K562 (cell line): ENCODE results near the gene PGP. TPM values are rescaled to one million over a fixed set of nuclear protein-coding genes. Genes with fewer than 3 reads are reported as not detected.

Experiments
- ATAC-seq: fragments of 200-7000 bp; cut with Tn5 transposase; 3 replicates; pipeline ENCODE4 v1.9.1; 2020; ENCODE audit warnings: moderate library complexity
- BruUV-seq: library from RNA; stranded (reverse); fragments of 400-500 nt; replicated peaks from 2 replicates; lab custom pipeline; 2021; lab: Mats Ljungman, UMichigan
- CTCF ChIA-PET: fragments of 300-600 bp; formaldehyde crosslinking; extraction: SDS; loops from one replicate; lab custom pipeline; 2021; ENCODE audit warnings: low intra/inter-chr PET ratio; lab: Yijun Ruan, JAX
- POLR2A ChIA-PET: fragments of 300-600, 350-650 bp; sonication (Branson Sonifier 250); formaldehyde crosslinking; extraction: SDS; loops from one replicate; lab custom pipeline; 2021; ENCODE audit warnings: antibody characterized with exemption, inconsistent platforms; lab: Yijun Ruan, JAX
- DNase-seq, 4 experiments: peaks; one replicate each; pipeline versions ENCODE4 v3.0.0 to v3.0.0-alpha.2; 2011 to 2018; ENCODE audit warnings: low spot score in 3 of 4, mixed read lengths in 3 of 4; ENCODE audit errors: extremely low read depth in 1 of 4
- FAIRE-seq: peaks from 2 replicates; lab custom pipeline; 2011; peaks lifted over from hg19 to GRCh38; lab: Jason Lieb, UNC
- H2AFZ ChIP-seq: 2 replicates; pipeline ENCODE4 v1.6.0; 2011; ENCODE audit warnings: low read depth, low read length, control low read depth, inconsistent platforms
- H3K27ac ChIP-seq: fragments of 200-600 bp; 3 replicates; pipeline ENCODE4 v1.8.0; 2011; ENCODE audit warnings: low read depth, mild to moderate bottlenecking, control low read depth, inconsistent platforms, low read length, moderate library complexity, mixed read lengths; ENCODE audit errors: extremely low read depth
- H3K27me3 ChIP-seq, 2 experiments: fragments of 300-600 bp in 1 of 2; 2 replicates in 1 of 2; 3 replicates in 1 of 2; pipeline versions ENCODE4 v1.6.0 to v1.8.0; 2011; ENCODE audit warnings: inconsistent platforms in 2 of 2, low read length in 2 of 2, mild to moderate bottlenecking in 1 of 2, mixed read lengths in 1 of 2, moderate library complexity in 1 of 2; ENCODE audit not compliant: control insufficient read depth in 2 of 2, insufficient read depth in 2 of 2
- H3K36me3 ChIP-seq: fragments of 300-600 bp; 3 replicates; pipeline ENCODE4 v1.8.0; 2011; ENCODE audit warnings: mild to moderate bottlenecking, low read length, inconsistent platforms; ENCODE audit not compliant: control insufficient read depth, insufficient read depth
- H3K4me1 ChIP-seq, 2 experiments: fragments of 200-600 bp in 1 of 2; replicated peaks in 1 of 2; 2 replicates in 1 of 2; 3 replicates in 1 of 2; pipeline versions ENCODE4 v1.5.1 to v1.8.0; 2011; ENCODE audit warnings: inconsistent platforms in 2 of 2, low read length in 2 of 2, mild to moderate bottlenecking in 1 of 2, mixed read lengths in 1 of 2, moderate library complexity in 1 of 2; ENCODE audit not compliant: control insufficient read depth in 2 of 2, insufficient read depth in 2 of 2
- H3K4me2 ChIP-seq: 2 replicates; pipeline ENCODE4 v1.6.1; 2011; ENCODE audit warnings: low read length, control low read depth, inconsistent platforms, mixed read lengths; ENCODE audit not compliant: insufficient read depth
- H3K4me3 ChIP-seq: fragments of 200-600 bp; sonication (generic), shearing (Covaris generic); 2 replicates; pipeline ENCODE4 v1.5.1; 2016; ENCODE audit warnings: control low read depth, inconsistent platforms
- H3K79me2 ChIP-seq: fragments of 200-600 bp; 3 replicates; pipeline ENCODE4 v1.8.0; 2011; ENCODE audit warnings: low read length, inconsistent platforms; ENCODE audit not compliant: control insufficient read depth, insufficient read depth
- H3K9ac ChIP-seq, 2 experiments: 2 replicates each; pipeline versions ENCODE4 v1.6.0 to v1.6.1; 2011; ENCODE audit warnings: low read depth in 2 of 2, low read length in 2 of 2, control low read depth in 1 of 2, inconsistent platforms in 1 of 2, mild to moderate bottlenecking in 1 of 2, mixed read lengths in 1 of 2; ENCODE audit not compliant: insufficient read depth in 1 of 2
- H3K9me1 ChIP-seq: one replicate; pipeline ENCODE4 v1.6.0; 2011; ENCODE audit warnings: inconsistent platforms, mild to moderate bottlenecking, low read length, moderate library complexity; ENCODE audit not compliant: control insufficient read depth, insufficient read depth
- H3K9me3 ChIP-seq: replicated peaks from 2 replicates; pipeline ENCODE4 v1.5.1; 2011; ENCODE audit warnings: low read depth, low read length, inconsistent platforms; ENCODE audit not compliant: control insufficient read depth, insufficient read depth
- H4K20me1 ChIP-seq: replicated peaks from 2 replicates; pipeline ENCODE4 v1.6.1; 2011; ENCODE audit warnings: low read length, inconsistent platforms, mixed read lengths; ENCODE audit not compliant: control insufficient read depth, insufficient read depth
- BRF2 ChIP-seq: IDR thresholded peaks from 3 replicates; pipeline ENCODE4 v1.6.1; 2011; ENCODE audit warnings: borderline replicate concordance, mild to moderate bottlenecking; ENCODE audit not compliant: insufficient read length, insufficient read depth
- GABPB1 ChIP-seq: sonication (generic); formaldehyde crosslinking; IDR thresholded peaks from 2 replicates; pipeline ENCODE4 v1.8.0; 2022; ENCODE audit warnings: mild to moderate bottlenecking, missing genetic modification reagents
- NR2C2 ChIP-seq, 2 experiments: fragments of 200-800 bp in 1 of 2; sonication (Bioruptor generic) in 1 of 2; sonication (generic) in 1 of 2; formaldehyde crosslinking in 1 of 2; IDR thresholded peaks; 2 replicates each; pipeline versions ENCODE4 v1.6.1 to v1.8.0; 2016 to 2022; ENCODE audit warnings: mild to moderate bottlenecking in 1 of 2, missing compliant biosample characterization in 1 of 2, missing genetic modification characterization in 1 of 2, missing genetic modification reagents in 1 of 2
- SMARCE1 ChIP-seq: fragments of 450-650 bp; IDR thresholded peaks from 2 replicates; pipeline ENCODE4 v1.7.1; 2016; ENCODE audit warnings: mild to moderate bottlenecking
- TCF7L2 ChIP-seq: fragments of 150-350 bp; IDR thresholded peaks from 2 replicates; pipeline ENCODE4 v1.6.1; 2016; ENCODE audit warnings: low read depth, mild to moderate bottlenecking, low read length, moderate library complexity
- U2AF2 ChIP-seq: fragments of 200-400 bp; formaldehyde crosslinking; optimal IDR thresholded peaks from 2 replicates; pipeline ENCODE3; 2017; ENCODE audit warnings: low read depth, mild to moderate bottlenecking, low read length
- ZNF253 ChIP-seq: fragments of 250-450 bp; sonication (Bioruptor Pico); conservative IDR thresholded peaks from 2 replicates; pipeline ENCODE4 v1.6.1; 2021; ENCODE audit warnings: mild to moderate bottlenecking
- ZNF707 ChIP-seq: fragments of 250-450 bp; sonication (Bioruptor Pico); conservative IDR thresholded peaks from 2 replicates; pipeline ENCODE4 v1.8.0; 2022; ENCODE audit warnings: inconsistent platforms, mild to moderate bottlenecking, moderate library complexity
- WGBS: fragments of 100-300 bp; shearing (Covaris generic); methylation state at CpG from one replicate; pipeline ENCODE4 v1.1.6; 2016; ENCODE audit warnings: low coverage, mixed read lengths; ENCODE audit not compliant: insufficient coverage; ENCODE audit errors: missing lambda C conversion rate; 5-methylcytosine and 5-hydroxymethylcytosine counted together
- in situ Hi-C: fragments of 300-500 bp; cut with MboI; formaldehyde crosslinking; loops from 4 replicates; pipeline ENCODE4 v1.15.0; 2018; ENCODE audit warnings: inconsistent platforms, mixed read lengths
- intact Hi-C: fragments of 100-400 bp; cut with micrococcal nuclease; formaldehyde crosslinking; loops from 2 replicates; pipeline ENCODE4 v1.14.2; 2022
- polyA plus RNA-seq, 8 experiments: library from polyadenylated mRNA; depleted of rRNA in 4 of 8; stranded (reverse) in 5 of 8; unstranded in 3 of 8; fragments of >200 nt; fragmentation: Nextera tagmentation in 2 of 8; fragmentation: Illumina TruSeq in 1 of 8; extraction: Ambion mirVana in 2 of 8; extraction: Trizol in 1 of 8; gene quantifications; 2 replicates each; pipeline versions ENCODE4 v1.2.1 to v1.2.3, GENCODE V29; 2011 to 2014; ENCODE audit warnings: inconsistent platforms in 1 of 8, missing spikeins in 1 of 8
- total RNA-seq, 7 experiments: library from RNA; depleted of rRNA in 6 of 7; stranded (reverse); fragments of >200 nt in 6 of 7; fragmentation: Illumina TruSeq in 2 of 7; extraction: Trizol in 2 of 7; gene quantifications; 2 replicates each; pipeline versions ENCODE4 v1.2.1 to v1.2.3, GENCODE V29; 2011 to 2021; ENCODE audit warnings: low replicate concordance in 1 of 7

PGP gene
- total and polyA plus RNA-seq, 9 of the 15 experiments (the other 6 are each of a cell fraction or from before 2014, with no cell fraction given): 1.1 to 57.6 (median 19.6) TPM

DNA sequence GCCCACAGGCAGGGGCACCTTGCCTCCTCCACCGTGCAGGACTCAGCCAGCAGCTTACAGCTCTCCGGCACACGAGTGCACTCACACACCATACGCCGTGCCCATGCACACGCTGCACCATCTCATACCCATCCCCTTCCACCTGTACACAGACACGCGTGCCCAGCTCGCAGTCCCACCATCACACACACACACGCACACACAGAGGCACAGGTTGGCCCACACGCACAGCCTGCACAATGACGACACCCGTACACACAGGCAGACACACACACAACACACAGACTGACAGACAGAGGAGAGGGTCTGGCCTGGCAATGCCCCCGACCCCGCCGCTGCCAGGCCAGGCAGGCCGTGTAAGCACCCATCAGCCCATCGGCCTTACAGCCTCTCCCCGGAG is 30.3 kb downstream of the PGP start:
- ChIA-PET CTCF (no interaction called here), POLR2A (interaction anchor here (0.7 to 1.9 kb wide), 4 partner anchors 9 to 71 kb away, joined by 4 to 6 read pairs (median 6); partner anchors contain the start of gene TRAF7)
- Histone ChIP-seq H3K9me1 (no peaks in the 10 kb centered on the region), H3K36me3 (no peaks in the 10 kb centered on the region), H3K4me2 (no peak overlapping the region), H3K4me1 (peaks cover 2 to 88% of the 10 kb centered on the region in 2 experiments; a peak in 3 of 5 replicates), H3K4me3 (no peak overlapping the region), H3K27ac (no peak overlapping the region), H2AFZ (no peak overlapping the region), H3K9me3 (no peaks in the 10 kb centered on the region), H3K27me3 (no peaks in the 10 kb centered on the region), H3K9ac (0 out of 4 replicates have a peak overlapping the region, but pooled peaks of 1 of the 2 experiments have one; percentile 56), H4K20me1 (no peaks in the 10 kb centered on the region), H3K79me2 (no peaks in the 10 kb centered on the region)
- FAIRE-seq (no peak), ATAC-seq (no peak), DNase-seq (no peak)
- in situ Hi-C loops: no loop called here
- 69% methylated on average over 19 of the region's 19 CpGs for WGBS
- intact Hi-C loops: no loop called here
- BruUV-seq: no TSS peak
- TF ChIP-seq GABPB1 (no peak), SMARCE1 (no peak), ZNF707 (CRISPR knock-in tag) (no peak), ZNF253 (CRISPR knock-in tag) (no peak), TCF7L2 (no peak), BRF2 (no peak), NR2C2 (CRISPR knock-in tag; IDR thresholded peaks at IDR 0.05) (no peak), NR2C2 (tag; IDR thresholded peaks at IDR 0.05) (no peak), U2AF2 (no peak)
